HepG2 (cell line): Measurements from ENCODE around the gene GRAP. TPM values are rescaled to one million over a fixed set of nuclear protein-coding genes. Genes with fewer than 3 reads are reported as not detected.

ENCODE experiments used
- EEA1 ChIP-seq: sonication (generic); formaldehyde crosslinking; IDR thresholded peaks from 2 replicates; pipeline ENCODE4 v1.5.1; 2020; ENCODE audit warnings: mild to moderate bottlenecking, missing genetic modification reagents, borderline replicate concordance
- GATAD1 ChIP-seq: IDR thresholded peaks from 2 replicates; pipeline ENCODE4 v1.6.1; 2016; ENCODE audit warnings: missing genetic modification reagents, missing compliant biosample characterization
- HDAC2 ChIP-seq: sonication (generic); formaldehyde crosslinking; IDR thresholded peaks from 2 replicates; pipeline ENCODE4 v1.4.0; 2020; ENCODE audit warnings: missing genetic modification reagents
- KAT2B ChIP-seq: fragments of 150-350 bp; IDR thresholded peaks from 2 replicates; pipeline ENCODE4 v1.6.1; 2014; ENCODE audit warnings: low read depth, low read length, borderline replicate concordance
- MTA3 ChIP-seq: sonication (generic); formaldehyde crosslinking; IDR thresholded peaks from 2 replicates; pipeline ENCODE4 v1.4.0; 2020; ENCODE audit warnings: missing genetic modification reagents
- NCOR1 ChIP-seq: fragments of 200-600 bp; sonication (generic); IDR thresholded peaks from 2 replicates; pipeline ENCODE4 v1.7.0; 2017; ENCODE audit warnings: antibody characterized with exemption, low read length, borderline replicate concordance
- NONO ChIP-seq, 2 experiments: fragments of 450-650 bp in 1 of 2; sonication (generic) in 1 of 2; formaldehyde crosslinking in 1 of 2; IDR thresholded peaks in 1 of 2; conservative IDR thresholded peaks in 1 of 2; 2 replicates each; pipeline versions ENCODE4 v1.6.1 to v1.8.0; 2017 to 2022; ENCODE audit warnings: mild to moderate bottlenecking in 1 of 2, missing genetic modification reagents in 1 of 2, moderate library complexity in 1 of 2
- PHB2 ChIP-seq: fragments of 450-650 bp; IDR thresholded peaks from 2 replicates; pipeline ENCODE4 v1.6.1; 2018; ENCODE audit not compliant: partially characterized antibody
- POLR2A ChIP-seq, 2 experiments: IDR thresholded peaks; 2 replicates each; pipeline ENCODE4 v1.6.1; 2011; ENCODE audit warnings: low read depth in 2 of 2, low read length in 2 of 2, mild to moderate bottlenecking in 1 of 2, moderate library complexity in 1 of 2; ENCODE audit not compliant: insufficient read depth in 1 of 2
- ZNF234 ChIP-seq: sonication (generic); formaldehyde crosslinking; conservative IDR thresholded peaks from 2 replicates; pipeline ENCODE4 v1.5.1; 2020; ENCODE audit warnings: mild to moderate bottlenecking, missing genetic modification reagents
- ZNF331 ChIP-seq: sonication (generic); formaldehyde crosslinking; IDR thresholded peaks from 2 replicates; pipeline ENCODE4 v1.4.0; 2020; ENCODE audit warnings: missing genetic modification reagents
- ZNF335 ChIP-seq: sonication (generic); formaldehyde crosslinking; IDR thresholded peaks from 2 replicates; pipeline ENCODE4 v1.4.0; 2020; ENCODE audit warnings: missing genetic modification reagents
- ZNF552 ChIP-seq: sonication (generic); formaldehyde crosslinking; IDR thresholded peaks from 2 replicates; pipeline ENCODE4 v1.9.0; 2022; ENCODE audit warnings: missing genetic modification reagents, mild to moderate bottlenecking, borderline replicate concordance
- ZNF572 ChIP-seq: sonication (generic); formaldehyde crosslinking; IDR thresholded peaks from 2 replicates; pipeline ENCODE4 v1.5.1; 2020; ENCODE audit warnings: mild to moderate bottlenecking, missing genetic modification reagents
- ZNF598 ChIP-seq: sonication (generic); formaldehyde crosslinking; IDR thresholded peaks from 2 replicates; pipeline ENCODE4 v1.5.1; 2020; ENCODE audit warnings: mild to moderate bottlenecking, missing genetic modification reagents, borderline replicate concordance
- ZNF75D ChIP-seq: sonication (generic); formaldehyde crosslinking; IDR thresholded peaks from 2 replicates; pipeline ENCODE4 v1.8.1; 2023; ENCODE audit warnings: missing genetic modification reagents, mild to moderate bottlenecking, borderline replicate concordance
- ZNF83 ChIP-seq: sonication (generic); formaldehyde crosslinking; IDR thresholded peaks from 2 replicates; pipeline ENCODE4 v1.4.0; 2020; ENCODE audit warnings: missing genetic modification reagents, mild to moderate bottlenecking, borderline replicate concordance
- ZSCAN20 ChIP-seq: sonication (generic); formaldehyde crosslinking; IDR thresholded peaks from 2 replicates; pipeline ENCODE4 v1.4.0; 2020; ENCODE audit warnings: missing genetic modification reagents, mild to moderate bottlenecking, borderline replicate concordance
- polyA plus RNA-seq, 8 experiments: library from polyadenylated mRNA; depleted of rRNA in 3 of 8; stranded (reverse) in 7 of 8; unstranded in 1 of 8; fragments of >200 nt; fragmentation: Illumina TruSeq in 4 of 8; extraction: Trizol in 4 of 8; gene quantifications; 2 replicates each; pipeline versions ENCODE4 v1.2.1 to v1.2.3, GENCODE V29; 2011 to 2016; ENCODE audit warnings: low read depth in 4 of 8, missing spikeins in 1 of 8, mixed read lengths in 1 of 8; ENCODE audit not compliant: insufficient read depth in 1 of 8
- total RNA-seq, 5 experiments: library from RNA; depleted of rRNA; stranded (reverse); fragments of >200 nt; fragmentation: Illumina TruSeq; extraction: Trizol; gene quantifications; 2 replicates each; pipeline ENCODE4 v1.2.3, GENCODE V29; 2016; ENCODE audit warnings: low read depth in 1 of 5
- TF ChIP-seq, protein P1 (sequence below): IDR thresholded peaks from 2 replicates; pipeline ENCODE4 v1.6.1; 2016; ENCODE audit warnings: missing genetic modification reagents, missing compliant biosample characterization
- TF ChIP-seq, protein P2 (sequence below): sonication (generic); formaldehyde crosslinking; IDR thresholded peaks from 2 replicates; pipeline ENCODE4 v1.9.0; 2021; ENCODE audit warnings: mild to moderate bottlenecking, missing genetic modification reagents
- TF ChIP-seq, protein P3 (sequence below): sonication (generic); formaldehyde crosslinking; IDR thresholded peaks from 2 replicates; pipeline ENCODE4 v1.8.1; 2022; ENCODE audit warnings: mild to moderate bottlenecking, missing genetic modification reagents

GRAP gene
- total and polyA plus RNA-seq, 2 of the 13 experiments (the other 11 are each of a cell fraction or from before 2014, with no cell fraction given), result 0.77 to 1.7 TPM

DNA sequence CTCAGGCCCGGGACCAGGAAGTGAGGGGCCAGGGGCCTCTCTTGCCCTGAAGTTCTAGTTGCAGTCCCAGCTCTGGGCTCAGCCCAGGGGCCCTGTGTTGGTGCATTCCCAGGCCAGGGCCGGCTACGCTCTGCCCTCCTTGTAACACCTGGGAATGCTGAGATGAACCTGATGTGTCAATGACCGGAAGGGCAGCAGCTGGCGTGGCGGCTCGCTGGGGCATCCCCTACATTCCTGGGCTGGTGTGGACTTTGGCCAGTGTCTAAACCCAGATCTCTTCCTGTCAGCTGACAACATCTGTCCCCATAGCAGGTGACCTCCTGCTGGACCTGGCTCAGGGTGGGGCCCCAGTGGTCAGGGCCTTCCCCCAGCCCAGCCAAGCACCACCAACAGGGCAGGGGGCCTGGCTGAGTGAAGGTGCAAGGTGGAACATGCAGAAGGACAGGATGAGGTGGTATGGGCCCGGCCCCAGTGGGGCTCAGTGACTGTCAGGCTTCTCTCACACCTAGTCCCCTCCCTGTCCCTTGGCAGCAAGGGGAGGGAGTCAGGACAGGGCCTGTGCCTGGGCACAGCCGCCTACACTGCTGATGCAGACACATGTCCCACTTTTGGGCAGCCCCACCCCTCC lies 58.1 kb downstream of the GRAP start (continued):
- TF ChIP-seq, protein P1, sequence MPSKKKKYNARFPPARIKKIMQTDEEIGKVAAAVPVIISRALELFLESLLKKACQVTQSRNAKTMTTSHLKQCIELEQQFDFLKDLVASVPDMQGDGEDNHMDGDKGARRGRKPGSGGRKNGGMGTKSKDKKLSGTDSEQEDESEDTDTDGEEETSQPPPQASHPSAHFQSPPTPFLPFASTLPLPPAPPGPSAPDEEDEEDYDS (CRISPR knock-in tag), result peak; percentile 69
- peak; percentile 78; the same call in 1 of the 2 replicates for TF ChIP-seq ZNF552 (CRISPR knock-in tag)
- peak; percentile 79; the same call in 1 of the 2 replicates for TF ChIP-seq ZNF234 (CRISPR knock-in tag)
- TF ChIP-seq ZSCAN20 (CRISPR knock-in tag), result no peak
- no peak for TF ChIP-seq POLR2A (IDR thresholded peaks at IDR 0.05; ENCODE audit: insufficient read depth in 1 of 2, low read depth in 2 of 2, low read length in 2 of 2)
- no peak for TF ChIP-seq EEA1 (CRISPR knock-in tag)
- peak; percentile 96 for TF ChIP-seq ZNF331
- no peak for TF ChIP-seq PHB2
- TF ChIP-seq KAT2B, result no peak
- TF ChIP-seq ZNF572 (CRISPR knock-in tag), result 0 out of 2 replicates have a peak, but pooled peaks have one; percentile 70
- TF ChIP-seq, protein P2, sequence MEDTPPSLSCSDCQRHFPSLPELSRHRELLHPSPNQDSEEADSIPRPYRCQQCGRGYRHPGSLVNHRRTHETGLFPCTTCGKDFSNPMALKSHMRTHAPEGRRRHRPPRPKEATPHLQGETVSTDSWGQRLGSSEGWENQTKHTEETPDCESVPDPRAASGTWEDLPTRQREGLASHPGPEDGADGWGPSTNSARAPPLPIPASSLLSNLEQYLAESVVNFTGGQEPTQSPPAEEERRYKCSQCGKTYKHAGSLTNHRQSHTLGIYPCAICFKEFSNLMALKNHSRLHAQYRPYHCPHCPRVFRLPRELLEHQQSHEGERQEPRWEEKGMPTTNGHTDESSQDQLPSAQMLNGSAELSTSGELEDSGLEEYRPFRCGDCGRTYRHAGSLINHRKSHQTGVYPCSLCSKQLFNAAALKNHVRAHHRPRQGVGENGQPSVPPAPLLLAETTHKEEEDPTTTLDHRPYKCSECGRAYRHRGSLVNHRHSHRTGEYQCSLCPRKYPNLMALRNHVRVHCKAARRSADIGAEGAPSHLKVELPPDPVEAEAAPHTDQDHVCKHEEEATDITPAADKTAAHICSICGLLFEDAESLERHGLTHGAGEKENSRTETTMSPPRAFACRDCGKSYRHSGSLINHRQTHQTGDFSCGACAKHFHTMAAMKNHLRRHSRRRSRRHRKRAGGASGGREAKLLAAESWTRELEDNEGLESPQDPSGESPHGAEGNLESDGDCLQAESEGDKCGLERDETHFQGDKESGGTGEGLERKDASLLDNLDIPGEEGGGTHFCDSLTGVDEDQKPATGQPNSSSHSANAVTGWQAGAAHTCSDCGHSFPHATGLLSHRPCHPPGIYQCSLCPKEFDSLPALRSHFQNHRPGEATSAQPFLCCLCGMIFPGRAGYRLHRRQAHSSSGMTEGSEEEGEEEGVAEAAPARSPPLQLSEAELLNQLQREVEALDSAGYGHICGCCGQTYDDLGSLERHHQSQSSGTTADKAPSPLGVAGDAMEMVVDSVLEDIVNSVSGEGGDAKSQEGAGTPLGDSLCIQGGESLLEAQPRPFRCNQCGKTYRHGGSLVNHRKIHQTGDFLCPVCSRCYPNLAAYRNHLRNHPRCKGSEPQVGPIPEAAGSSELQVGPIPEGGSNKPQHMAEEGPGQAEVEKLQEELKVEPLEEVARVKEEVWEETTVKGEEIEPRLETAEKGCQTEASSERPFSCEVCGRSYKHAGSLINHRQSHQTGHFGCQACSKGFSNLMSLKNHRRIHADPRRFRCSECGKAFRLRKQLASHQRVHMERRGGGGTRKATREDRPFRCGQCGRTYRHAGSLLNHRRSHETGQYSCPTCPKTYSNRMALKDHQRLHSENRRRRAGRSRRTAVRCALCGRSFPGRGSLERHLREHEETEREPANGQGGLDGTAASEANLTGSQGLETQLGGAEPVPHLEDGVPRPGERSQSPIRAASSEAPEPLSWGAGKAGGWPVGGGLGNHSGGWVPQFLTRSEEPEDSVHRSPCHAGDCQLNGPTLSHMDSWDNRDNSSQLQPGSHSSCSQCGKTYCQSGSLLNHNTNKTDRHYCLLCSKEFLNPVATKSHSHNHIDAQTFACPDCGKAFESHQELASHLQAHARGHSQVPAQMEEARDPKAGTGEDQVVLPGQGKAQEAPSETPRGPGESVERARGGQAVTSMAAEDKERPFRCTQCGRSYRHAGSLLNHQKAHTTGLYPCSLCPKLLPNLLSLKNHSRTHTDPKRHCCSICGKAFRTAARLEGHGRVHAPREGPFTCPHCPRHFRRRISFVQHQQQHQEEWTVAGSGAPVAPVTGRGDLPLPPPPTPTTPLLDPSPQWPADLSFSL (CRISPR knock-in tag), result no peak
- TF ChIP-seq ZNF335 (CRISPR knock-in tag), result no peak
- TF ChIP-seq ZNF75D (CRISPR knock-in tag), result no peak
- peak; percentile 87; the same call in 1 of the 2 replicates for TF ChIP-seq ZNF598 (CRISPR knock-in tag)
- no peak; the same call in 1 of the 2 replicates for TF ChIP-seq ZNF83 (CRISPR knock-in tag)
- TF ChIP-seq GATAD1 (CRISPR knock-in tag), result peak; percentile 85
- TF ChIP-seq MTA3, result no peak
- TF ChIP-seq, protein P3, sequence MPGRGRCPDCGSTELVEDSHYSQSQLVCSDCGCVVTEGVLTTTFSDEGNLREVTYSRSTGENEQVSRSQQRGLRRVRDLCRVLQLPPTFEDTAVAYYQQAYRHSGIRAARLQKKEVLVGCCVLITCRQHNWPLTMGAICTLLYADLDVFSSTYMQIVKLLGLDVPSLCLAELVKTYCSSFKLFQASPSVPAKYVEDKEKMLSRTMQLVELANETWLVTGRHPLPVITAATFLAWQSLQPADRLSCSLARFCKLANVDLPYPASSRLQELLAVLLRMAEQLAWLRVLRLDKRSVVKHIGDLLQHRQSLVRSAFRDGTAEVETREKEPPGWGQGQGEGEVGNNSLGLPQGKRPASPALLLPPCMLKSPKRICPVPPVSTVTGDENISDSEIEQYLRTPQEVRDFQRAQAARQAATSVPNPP (CRISPR knock-in tag), result peak; percentile 76; the same call in 1 of the 2 replicates
- TF ChIP-seq NONO (IDR thresholded peaks at IDR 0.05), result no peak
- peak; percentile 98 for TF ChIP-seq NONO (CRISPR knock-in tag; conservative IDR thresholded peaks at IDR 0.05)
- TF ChIP-seq NCOR1, result peak; percentile 92
- peak; percentile 99 for TF ChIP-seq HDAC2 (CRISPR knock-in tag)
